Esophagus squamous epithelium (tissue), 4 donors: ENCODE results near the gene ECM2.

Experiments used
- CTCF ChIP-seq, 6 experiments: fragments of 450-650 bp in 4 of 6; fragments of 200-600 bp in 2 of 6; sonication (generic) in 2 of 6; IDR thresholded peaks; one replicate each; pipeline ENCODE4 v1.5.1; 2016 to 2019; ENCODE audit warnings: antibody characterized with exemption in 6 of 6, mild to moderate bottlenecking in 4 of 6, moderate library complexity in 4 of 6
- POLR2A ChIP-seq, 4 donors: fragments of 450-650 bp; IDR thresholded peaks; one replicate each; pipeline ENCODE4 v1.6.1; 2017; ENCODE audit warnings: antibody characterized with exemption in 4 of 4, mild to moderate bottlenecking in 4 of 4, moderate library complexity in 3 of 4

GRCh38 chr9:92463984-92464383 lies 71.8 kb downstream of the ECM2 start:
- TF ChIP-seq CTCF (IDR thresholded peaks at IDR 0.05): no peak
- TF ChIP-seq POLR2A (IDR thresholded peaks at IDR 0.05): no peak
